GM12892 (cell line): Measurements from ENCODE around the gene MAPKAPK2.

Experiments used
- DNase-seq: peaks from one replicate; pipeline ENCODE4 v3.0.0; 2011; ENCODE audit not compliant: insufficient read length
- FAIRE-seq: peaks from 2 replicates; lab custom pipeline; 2011; peaks lifted over from hg19 to GRCh38; lab: Jason Lieb, UNC
- POLR2A ChIP-seq: IDR thresholded peaks from 2 replicates; pipeline ENCODE4 v1.6.1; 2011; ENCODE audit warnings: low read depth, low read length, control low read depth
- POLR2AphosphoS5 ChIP-seq: IDR thresholded peaks from 2 replicates; pipeline ENCODE4 v1.6.1; 2011; ENCODE audit warnings: low read depth, low read length, control low read depth
- TAF1 ChIP-seq: IDR thresholded peaks from 2 replicates; pipeline ENCODE4 v1.6.1; 2011; ENCODE audit warnings: low read depth, mild to moderate bottlenecking, control low read depth, low read length, borderline replicate concordance

The MAPKAPK2 gene

GRCh38 chr1:206672844-206673758 is 11.6 kb upstream of the MAPKAPK2 start:
- FAIRE-seq (no peak), DNase-seq (no peak)
- no peak for TF ChIP-seq POLR2AphosphoS5
- TF ChIP-seq TAF1: no peak
- no peak for TF ChIP-seq POLR2A

- FAIRE-seq (no peak), DNase-seq (no peak)
- TF ChIP-seq POLR2A (no peak), POLR2AphosphoS5 (no peak), TAF1 (no peak)
Observed at GRCh38 chr1:206674236-206674635, 10.5 kb upstream of the MAPKAPK2 start.

GRCh38 chr1:206674745-206675175 is 9.9 kb upstream of the MAPKAPK2 start:
- no peak for TF ChIP-seq TAF1
- no peak for TF ChIP-seq POLR2A
- no peak for TF ChIP-seq POLR2AphosphoS5
- DNase-seq: no peak
- FAIRE-seq: no peak

GRCh38 chr1:206676499-206676898 is 8.2 kb upstream of the MAPKAPK2 start:
- no peak for FAIRE-seq
- DNase-seq: no peak
- TF ChIP-seq TAF1: no peak

GRCh38 chr1:206678490-206678889 is 6.2 kb upstream of the MAPKAPK2 start:
- FAIRE-seq (peak; percentile 84), DNase-seq (no peak)
- TF ChIP-seq POLR2A: no peak
- no peak for TF ChIP-seq TAF1
- TF ChIP-seq POLR2AphosphoS5: no peak

GRCh38 chr1:206679738-206680211 is 4.9 kb upstream of the MAPKAPK2 start:
- DNase-seq: no peak
- FAIRE-seq: peak; percentile 84
- TF ChIP-seq POLR2A: no peak
- peak; percentile 44; the same call in 1 of the 2 replicates for TF ChIP-seq POLR2AphosphoS5

- DNase-seq (no peak), FAIRE-seq (peak; percentile 9)
- TF ChIP-seq POLR2A (no peak), POLR2AphosphoS5 (no peak), TAF1 (no peak)
Observed at GRCh38 chr1:206680279-206680678, 4.4 kb upstream of the MAPKAPK2 start.

- FAIRE-seq (no peak), DNase-seq (no peak)
- TF ChIP-seq POLR2AphosphoS5: no peak
- TF ChIP-seq POLR2A: no peak
- TF ChIP-seq TAF1: no peak
Observed at GRCh38 chr1:206681359-206681758, 3.3 kb upstream of the MAPKAPK2 start.

- peak; percentile 33 for FAIRE-seq
- TF ChIP-seq TAF1 (no peak), POLR2AphosphoS5 (no peak)
- DNase-seq: no peak
Observed at GRCh38 chr1:206682111-206682510, 2.6 kb upstream of the MAPKAPK2 start.

- no peak for TF ChIP-seq TAF1
- TF ChIP-seq POLR2AphosphoS5: no peak
- TF ChIP-seq POLR2A: no peak
- no peak for FAIRE-seq
- no peak for DNase-seq
Observed at GRCh38 chr1:206683313-206683712, 1.4 kb upstream of the MAPKAPK2 start.

- TF ChIP-seq TAF1 (no peak), POLR2AphosphoS5 (no peak), POLR2A (no peak)
- no peak for DNase-seq
- FAIRE-seq: no peak
Observed at GRCh38 chr1:206684003-206684402, 702 bp upstream of the MAPKAPK2 start.

GRCh38 chr1:206685334-206685768 is 646 bp downstream of the MAPKAPK2 start:
- DNase-seq (peak; percentile 43), FAIRE-seq (no peak)
- TF ChIP-seq POLR2AphosphoS5 (no peak), POLR2A (no peak), TAF1 (no peak)
